K562 (cell line): ENCODE measurements around the gene HTRA3. TPM values are rescaled to one million over a fixed set of nuclear protein-coding genes. Genes with fewer than 3 reads are reported as not detected.

Source experiments
- ATAC-seq: fragments of 200-7000 bp; cut with Tn5 transposase; 3 replicates; pipeline ENCODE4 v1.9.1; 2020; ENCODE audit warnings: moderate library complexity
- BruUV-seq: library from RNA; stranded (reverse); fragments of 400-500 nt; replicated peaks from 2 replicates; lab custom pipeline; 2021; lab: Mats Ljungman, UMichigan
- CTCF ChIA-PET: fragments of 300-600 bp; formaldehyde crosslinking; extraction: SDS; loops from one replicate; lab custom pipeline; 2021; ENCODE audit warnings: low intra/inter-chr PET ratio; lab: Yijun Ruan, JAX
- POLR2A ChIA-PET: fragments of 300-600, 350-650 bp; sonication (Branson Sonifier 250); formaldehyde crosslinking; extraction: SDS; loops from one replicate; lab custom pipeline; 2021; ENCODE audit warnings: antibody characterized with exemption, inconsistent platforms; lab: Yijun Ruan, JAX
- DNase-seq, 4 experiments: peaks; one replicate each; pipeline versions ENCODE4 v3.0.0 to v3.0.0-alpha.2; 2011 to 2018; ENCODE audit warnings: low spot score in 3 of 4, mixed read lengths in 3 of 4; ENCODE audit errors: extremely low read depth in 1 of 4
- FAIRE-seq: peaks from 2 replicates; lab custom pipeline; 2011; peaks lifted over from hg19 to GRCh38; lab: Jason Lieb, UNC
- H2AFZ ChIP-seq: 2 replicates; pipeline ENCODE4 v1.6.0; 2011; ENCODE audit warnings: low read depth, low read length, control low read depth, inconsistent platforms
- H3K27ac ChIP-seq: fragments of 200-600 bp; 3 replicates; pipeline ENCODE4 v1.8.0; 2011; ENCODE audit warnings: low read depth, mild to moderate bottlenecking, control low read depth, inconsistent platforms, low read length, moderate library complexity, mixed read lengths; ENCODE audit errors: extremely low read depth
- H3K27me3 ChIP-seq, 2 experiments: fragments of 300-600 bp in 1 of 2; 2 replicates in 1 of 2; 3 replicates in 1 of 2; pipeline versions ENCODE4 v1.6.0 to v1.8.0; 2011; ENCODE audit warnings: inconsistent platforms in 2 of 2, low read length in 2 of 2, mild to moderate bottlenecking in 1 of 2, mixed read lengths in 1 of 2, moderate library complexity in 1 of 2; ENCODE audit not compliant: control insufficient read depth in 2 of 2, insufficient read depth in 2 of 2
- H3K36me3 ChIP-seq: fragments of 300-600 bp; 3 replicates; pipeline ENCODE4 v1.8.0; 2011; ENCODE audit warnings: mild to moderate bottlenecking, low read length, inconsistent platforms; ENCODE audit not compliant: control insufficient read depth, insufficient read depth
- H3K4me1 ChIP-seq, 2 experiments: fragments of 200-600 bp in 1 of 2; replicated peaks in 1 of 2; 2 replicates in 1 of 2; 3 replicates in 1 of 2; pipeline versions ENCODE4 v1.5.1 to v1.8.0; 2011; ENCODE audit warnings: inconsistent platforms in 2 of 2, low read length in 2 of 2, mild to moderate bottlenecking in 1 of 2, mixed read lengths in 1 of 2, moderate library complexity in 1 of 2; ENCODE audit not compliant: control insufficient read depth in 2 of 2, insufficient read depth in 2 of 2
- H3K4me2 ChIP-seq: 2 replicates; pipeline ENCODE4 v1.6.1; 2011; ENCODE audit warnings: low read length, control low read depth, inconsistent platforms, mixed read lengths; ENCODE audit not compliant: insufficient read depth
- H3K4me3 ChIP-seq: fragments of 200-600 bp; sonication (generic), shearing (Covaris generic); 2 replicates; pipeline ENCODE4 v1.5.1; 2016; ENCODE audit warnings: control low read depth, inconsistent platforms
- H3K79me2 ChIP-seq: fragments of 200-600 bp; 3 replicates; pipeline ENCODE4 v1.8.0; 2011; ENCODE audit warnings: low read length, inconsistent platforms; ENCODE audit not compliant: control insufficient read depth, insufficient read depth
- H3K9ac ChIP-seq, 2 experiments: 2 replicates each; pipeline versions ENCODE4 v1.6.0 to v1.6.1; 2011; ENCODE audit warnings: low read depth in 2 of 2, low read length in 2 of 2, control low read depth in 1 of 2, inconsistent platforms in 1 of 2, mild to moderate bottlenecking in 1 of 2, mixed read lengths in 1 of 2; ENCODE audit not compliant: insufficient read depth in 1 of 2
- H3K9me1 ChIP-seq: one replicate; pipeline ENCODE4 v1.6.0; 2011; ENCODE audit warnings: inconsistent platforms, mild to moderate bottlenecking, low read length, moderate library complexity; ENCODE audit not compliant: control insufficient read depth, insufficient read depth
- H3K9me3 ChIP-seq: replicated peaks from 2 replicates; pipeline ENCODE4 v1.5.1; 2011; ENCODE audit warnings: low read depth, low read length, inconsistent platforms; ENCODE audit not compliant: control insufficient read depth, insufficient read depth
- H4K20me1 ChIP-seq: replicated peaks from 2 replicates; pipeline ENCODE4 v1.6.1; 2011; ENCODE audit warnings: low read length, inconsistent platforms, mixed read lengths; ENCODE audit not compliant: control insufficient read depth, insufficient read depth
- DACH1 ChIP-seq: fragments of 450-650 bp; IDR thresholded peaks from 2 replicates; pipeline ENCODE4 v1.6.1; 2018; ENCODE audit not compliant: partially characterized antibody
- HNRNPUL1 ChIP-seq: fragments of 200-400 bp; formaldehyde crosslinking; IDR thresholded peaks from 2 replicates; pipeline ENCODE4 v1.6.1; 2017; ENCODE audit warnings: low read length
- HSF4 ChIP-seq: fragments of 250-450 bp; sonication (Bioruptor Pico); IDR thresholded peaks from 2 replicates; pipeline ENCODE4 v2.1.2; 2022; ENCODE audit warnings: mild to moderate bottlenecking, moderate library complexity, borderline replicate concordance
- NFATC3 ChIP-seq: fragments of 450-650 bp; IDR thresholded peaks from 2 replicates; pipeline ENCODE4 v1.6.1; 2017; ENCODE audit warnings: mild to moderate bottlenecking
- SMAD3 ChIP-seq: fragments of 450-650 bp; formaldehyde crosslinking; conservative IDR thresholded peaks from 2 replicates; pipeline ENCODE4 v1.4.0; 2020; ENCODE audit warnings: mild to moderate bottlenecking
- ZBTB17 ChIP-seq: fragments of 450-650 bp; formaldehyde crosslinking; IDR thresholded peaks from 2 replicates; pipeline ENCODE4 v1.4.0; 2020; ENCODE audit warnings: mild to moderate bottlenecking
- ZNF165 ChIP-seq: fragments of 250-450 bp; sonication (Bioruptor Pico); IDR thresholded peaks from 2 replicates; pipeline ENCODE4 v1.4.0; 2020; ENCODE audit warnings: borderline replicate concordance
- ZNF224 ChIP-seq: sonication (generic); formaldehyde crosslinking; IDR thresholded peaks from 2 replicates; pipeline ENCODE4 v1.8.0; 2022; ENCODE audit warnings: mild to moderate bottlenecking, missing genetic modification reagents
- ZNF24 ChIP-seq: fragments of 450-650 bp; IDR thresholded peaks from 2 replicates; pipeline ENCODE4 v1.6.1; 2016
- ZNF253 ChIP-seq: fragments of 250-450 bp; sonication (Bioruptor Pico); conservative IDR thresholded peaks from 2 replicates; pipeline ENCODE4 v1.6.1; 2021; ENCODE audit warnings: mild to moderate bottlenecking
- ZNF311 ChIP-seq: fragments of 250-450 bp; sonication (Bioruptor Pico); IDR thresholded peaks from 2 replicates; pipeline ENCODE4 v1.4.0; 2020; ENCODE audit warnings: mild to moderate bottlenecking, moderate library complexity
- ZNF347 ChIP-seq: fragments of 450-650 bp; formaldehyde crosslinking; IDR thresholded peaks from 2 replicates; pipeline ENCODE4 v1.4.0; 2020; ENCODE audit warnings: low read depth, mild to moderate bottlenecking, moderate library complexity
- WGBS: fragments of 100-300 bp; shearing (Covaris generic); methylation state at CpG from one replicate; pipeline ENCODE4 v1.1.6; 2016; ENCODE audit warnings: low coverage, mixed read lengths; ENCODE audit not compliant: insufficient coverage; ENCODE audit errors: missing lambda C conversion rate; 5-methylcytosine and 5-hydroxymethylcytosine counted together
- in situ Hi-C: fragments of 300-500 bp; cut with MboI; formaldehyde crosslinking; loops from 4 replicates; pipeline ENCODE4 v1.15.0; 2018; ENCODE audit warnings: inconsistent platforms, mixed read lengths
- intact Hi-C: fragments of 100-400 bp; cut with micrococcal nuclease; formaldehyde crosslinking; loops from 2 replicates; pipeline ENCODE4 v1.14.2; 2022
- polyA plus RNA-seq, 8 experiments: library from polyadenylated mRNA; depleted of rRNA in 4 of 8; stranded (reverse) in 5 of 8; unstranded in 3 of 8; fragments of >200 nt; fragmentation: Nextera tagmentation in 2 of 8; fragmentation: Illumina TruSeq in 1 of 8; extraction: Ambion mirVana in 2 of 8; extraction: Trizol in 1 of 8; gene quantifications; 2 replicates each; pipeline versions ENCODE4 v1.2.1 to v1.2.3, GENCODE V29; 2011 to 2014; ENCODE audit warnings: inconsistent platforms in 1 of 8, missing spikeins in 1 of 8
- total RNA-seq, 7 experiments: library from RNA; depleted of rRNA in 6 of 7; stranded (reverse); fragments of >200 nt in 6 of 7; fragmentation: Illumina TruSeq in 2 of 7; extraction: Trizol in 2 of 7; gene quantifications; 2 replicates each; pipeline versions ENCODE4 v1.2.1 to v1.2.3, GENCODE V29; 2011 to 2021; ENCODE audit warnings: low replicate concordance in 1 of 7
- TF ChIP-seq, protein P1 (sequence below): fragments of 450-650 bp; IDR thresholded peaks from 2 replicates; pipeline ENCODE4 v1.6.1; 2016
- TF ChIP-seq, protein P2 (sequence below): fragments of 250-450 bp; sonication (Bioruptor Pico); IDR thresholded peaks from 2 replicates; pipeline ENCODE4 v1.8.0; 2022; ENCODE audit warnings: moderate library complexity, mild to moderate bottlenecking, inconsistent platforms
- TF ChIP-seq, protein P3 (sequence below): fragments of 450-650 bp; formaldehyde crosslinking; IDR thresholded peaks from 2 replicates; pipeline ENCODE4 v1.4.0; 2022; ENCODE audit warnings: missing genetic modification characterization
- TF ChIP-seq, protein P4 (sequence below): fragments of 250-450 bp; sonication (Bioruptor Pico); IDR thresholded peaks from 2 replicates; pipeline ENCODE4 v1.8.0; 2021; ENCODE audit warnings: moderate library complexity, mild to moderate bottlenecking, inconsistent platforms
- TF ChIP-seq, protein P5 (sequence below): fragments of 450-650 bp; formaldehyde crosslinking; IDR thresholded peaks from 2 replicates; pipeline ENCODE4 v1.4.0; 2022; ENCODE audit warnings: mild to moderate bottlenecking, moderate library complexity

Gene HTRA3
- total and polyA plus RNA-seq, 9 of the 15 experiments (the other 6 are each of a cell fraction or from before 2014, with no cell fraction given), result 0.04 TPM; not detected in 8

DNA sequence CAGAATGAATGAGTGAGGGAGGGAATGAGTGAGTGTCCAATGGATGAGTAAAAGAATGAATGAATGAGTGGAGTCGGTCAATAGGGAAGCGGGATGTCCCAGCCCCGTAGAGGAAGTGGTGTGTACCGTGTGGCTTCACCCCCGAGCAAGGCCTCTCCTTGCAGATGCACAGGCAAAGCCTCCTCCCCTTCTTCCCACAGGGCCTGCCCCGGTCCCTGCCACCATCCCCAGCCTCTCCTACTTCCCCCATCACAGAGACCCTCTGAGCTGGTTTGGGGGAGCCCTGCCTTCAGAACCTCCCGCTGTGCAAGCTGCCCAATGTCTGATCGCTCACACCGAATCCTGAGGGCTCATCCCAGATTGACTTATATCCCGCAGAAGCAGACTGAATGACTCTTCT is 13.6 kb downstream of the HTRA3 start:
- no peaks in the 10 kb centered on the region for H3K9me1 ChIP-seq
- H3K9me3 ChIP-seq, result no peaks in the 10 kb centered on the region
- in situ Hi-C loops (no loop called here), intact Hi-C loops (no loop called here)
- no peak overlapping the region for H3K4me3 ChIP-seq
- no peak for DNase-seq
- H2AFZ ChIP-seq, result no peak overlapping the region
- no peak for TF ChIP-seq DACH1
- TF ChIP-seq, protein P1, sequence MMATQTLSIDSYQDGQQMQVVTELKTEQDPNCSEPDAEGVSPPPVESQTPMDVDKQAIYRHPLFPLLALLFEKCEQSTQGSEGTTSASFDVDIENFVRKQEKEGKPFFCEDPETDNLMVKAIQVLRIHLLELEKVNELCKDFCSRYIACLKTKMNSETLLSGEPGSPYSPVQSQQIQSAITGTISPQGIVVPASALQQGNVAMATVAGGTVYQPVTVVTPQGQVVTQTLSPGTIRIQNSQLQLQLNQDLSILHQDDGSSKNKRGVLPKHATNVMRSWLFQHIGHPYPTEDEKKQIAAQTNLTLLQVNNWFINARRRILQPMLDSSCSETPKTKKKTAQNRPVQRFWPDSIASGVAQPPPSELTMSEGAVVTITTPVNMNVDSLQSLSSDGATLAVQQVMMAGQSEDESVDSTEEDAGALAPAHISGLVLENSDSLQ, result no peak
- TF ChIP-seq, protein P2, sequence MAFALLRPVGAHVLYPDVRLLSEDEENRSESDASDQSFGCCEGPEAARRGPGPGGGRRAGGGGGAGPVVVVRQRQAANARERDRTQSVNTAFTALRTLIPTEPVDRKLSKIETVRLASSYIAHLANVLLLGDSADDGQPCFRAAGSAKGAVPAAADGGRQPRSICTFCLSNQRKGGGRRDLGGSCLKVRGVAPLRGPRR (CRISPR knock-in tag), result no peak
- TF ChIP-seq ZNF165, result no peak
- TF ChIP-seq HNRNPUL1, result no peak
- TF ChIP-seq ZNF24, result no peak
- TF ChIP-seq, protein P3, sequence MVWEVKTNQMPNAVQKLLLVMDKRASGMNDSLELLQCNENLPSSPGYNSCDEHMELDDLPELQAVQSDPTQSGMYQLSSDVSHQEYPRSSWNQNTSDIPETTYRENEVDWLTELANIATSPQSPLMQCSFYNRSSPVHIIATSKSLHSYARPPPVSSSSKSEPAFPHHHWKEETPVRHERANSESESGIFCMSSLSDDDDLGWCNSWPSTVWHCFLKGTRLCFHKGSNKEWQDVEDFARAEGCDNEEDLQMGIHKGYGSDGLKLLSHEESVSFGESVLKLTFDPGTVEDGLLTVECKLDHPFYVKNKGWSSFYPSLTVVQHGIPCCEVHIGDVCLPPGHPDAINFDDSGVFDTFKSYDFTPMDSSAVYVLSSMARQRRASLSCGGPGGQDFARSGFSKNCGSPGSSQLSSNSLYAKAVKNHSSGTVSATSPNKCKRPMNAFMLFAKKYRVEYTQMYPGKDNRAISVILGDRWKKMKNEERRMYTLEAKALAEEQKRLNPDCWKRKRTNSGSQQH (CRISPR knock-in tag), result no peak
- no peak for TF ChIP-seq SMAD3 (CRISPR knock-in tag)
- TF ChIP-seq, protein P4, sequence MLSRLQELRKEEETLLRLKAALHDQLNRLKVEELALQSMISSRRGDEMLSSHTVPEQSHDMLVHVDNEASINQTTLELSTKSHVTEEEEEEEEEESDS (CRISPR knock-in tag), result no peak
- TF ChIP-seq ZNF224 (CRISPR knock-in tag), result no peak
- TF ChIP-seq ZNF347, result no peak
- TF ChIP-seq ZBTB17 (CRISPR knock-in tag), result no peak
- TF ChIP-seq ZNF311 (CRISPR knock-in tag), result no peak
- TF ChIP-seq, protein P5, sequence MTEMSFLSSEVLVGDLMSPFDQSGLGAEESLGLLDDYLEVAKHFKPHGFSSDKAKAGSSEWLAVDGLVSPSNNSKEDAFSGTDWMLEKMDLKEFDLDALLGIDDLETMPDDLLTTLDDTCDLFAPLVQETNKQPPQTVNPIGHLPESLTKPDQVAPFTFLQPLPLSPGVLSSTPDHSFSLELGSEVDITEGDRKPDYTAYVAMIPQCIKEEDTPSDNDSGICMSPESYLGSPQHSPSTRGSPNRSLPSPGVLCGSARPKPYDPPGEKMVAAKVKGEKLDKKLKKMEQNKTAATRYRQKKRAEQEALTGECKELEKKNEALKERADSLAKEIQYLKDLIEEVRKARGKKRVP (CRISPR knock-in tag), result no peak
- no peak for TF ChIP-seq NFATC3
- no peak for TF ChIP-seq HSF4 (CRISPR knock-in tag)
- no peak for TF ChIP-seq ZNF253
- ChIA-PET CTCF (no interaction called here), POLR2A (no interaction called here)
- no peaks in the 10 kb centered on the region for H3K79me2 ChIP-seq
- H3K4me2 ChIP-seq, result no peak overlapping the region
- no TSS peak for BruUV-seq
- no peak for FAIRE-seq
- no peaks in the 10 kb centered on the region for H3K36me3 ChIP-seq
- no peak overlapping the region for H3K9ac ChIP-seq
- WGBS, result 36% methylated on average over 10 of the region's 10 CpGs
- H3K4me1 ChIP-seq, result peaks cover 0 to 31% of the 10 kb centered on the region in 2 experiments; a peak in 2 of 5 replicates
- H4K20me1 ChIP-seq, result peaks cover 5% of the 10 kb centered on the region; the same call in 1 of the 2 replicates
- H3K27me3 ChIP-seq, result peaks cover 2 to 68% of the 10 kb centered on the region in 2 experiments; a peak in 4 of 5 replicates
- no peak for ATAC-seq
- no peak overlapping the region for H3K27ac ChIP-seq
